Activated B cell treated with CpG ODN at 0.5 μM for 24 hours (primary cell): Measurements from ENCODE around the gene GRIA1. TPM values are rescaled to one million over a fixed set of nuclear protein-coding genes. Genes with fewer than 3 reads are reported as not detected.

ENCODE experiments used
- ATAC-seq: fragments of 200-7000 bp; cut with Tn5 transposase; one replicate; pipeline ENCODE4 v1.10.0; 2021; ENCODE audit warnings: low read depth, mild to moderate bottlenecking, moderate library complexity
- CTCF ChIA-PET: fragments of 350-600 bp; sonication (Branson Sonifier 250); formaldehyde crosslinking; loops from one replicate; lab custom pipeline; 2021; ENCODE audit warnings: antibody characterized with exemption; lab: Charles Lee
- POLR2A ChIA-PET: fragments of 350-600 bp; sonication (Branson Sonifier 250); formaldehyde crosslinking; loops from one replicate; lab custom pipeline; 2021; ENCODE audit warnings: antibody characterized with exemption; lab: Charles Lee
- DNase-seq: peaks from one replicate; pipeline ENCODE4 v3.0.0; 2022
- H3K27ac Mint-ChIP-seq: one replicate; pipeline ENCODE4 v1.8.0; 2020; ENCODE audit warnings: mixed read lengths
- H3K27me3 Mint-ChIP-seq: one replicate; pipeline ENCODE4 v1.8.0; 2021; ENCODE audit warnings: mixed read lengths
- H3K36me3 Mint-ChIP-seq: one replicate; pipeline ENCODE4 v1.8.0; 2021; ENCODE audit warnings: low read depth, mixed read lengths
- H3K4me1 Mint-ChIP-seq: one replicate; pipeline ENCODE4 v1.8.0; 2021; ENCODE audit warnings: mixed read lengths
- H3K4me3 Mint-ChIP-seq: one replicate; pipeline ENCODE4 v1.8.0; 2020; ENCODE audit warnings: mild to moderate bottlenecking, mixed read lengths
- H3K9me3 Mint-ChIP-seq: one replicate; pipeline ENCODE4 v1.8.0; 2020; ENCODE audit warnings: mixed read lengths
- CTCF ChIP-seq: fragments of 200-600 bp; IDR thresholded peaks from one replicate; pipeline ENCODE4 v1.8.0; 2022; ENCODE audit warnings: antibody characterized with exemption, mild to moderate bottlenecking
- intact Hi-C: fragments of 100-400 bp; cut with micrococcal nuclease; formaldehyde crosslinking; loops from one replicate; pipeline ENCODE4 v1.15.1; 2024
- total RNA-seq: library from RNA; stranded (reverse); gene quantifications from 2 replicates; pipeline ENCODE4 v1.2.3, GENCODE V29; 2022

Gene GRIA1
- total RNA-seq, result not detected in 2 replicates

DNA sequence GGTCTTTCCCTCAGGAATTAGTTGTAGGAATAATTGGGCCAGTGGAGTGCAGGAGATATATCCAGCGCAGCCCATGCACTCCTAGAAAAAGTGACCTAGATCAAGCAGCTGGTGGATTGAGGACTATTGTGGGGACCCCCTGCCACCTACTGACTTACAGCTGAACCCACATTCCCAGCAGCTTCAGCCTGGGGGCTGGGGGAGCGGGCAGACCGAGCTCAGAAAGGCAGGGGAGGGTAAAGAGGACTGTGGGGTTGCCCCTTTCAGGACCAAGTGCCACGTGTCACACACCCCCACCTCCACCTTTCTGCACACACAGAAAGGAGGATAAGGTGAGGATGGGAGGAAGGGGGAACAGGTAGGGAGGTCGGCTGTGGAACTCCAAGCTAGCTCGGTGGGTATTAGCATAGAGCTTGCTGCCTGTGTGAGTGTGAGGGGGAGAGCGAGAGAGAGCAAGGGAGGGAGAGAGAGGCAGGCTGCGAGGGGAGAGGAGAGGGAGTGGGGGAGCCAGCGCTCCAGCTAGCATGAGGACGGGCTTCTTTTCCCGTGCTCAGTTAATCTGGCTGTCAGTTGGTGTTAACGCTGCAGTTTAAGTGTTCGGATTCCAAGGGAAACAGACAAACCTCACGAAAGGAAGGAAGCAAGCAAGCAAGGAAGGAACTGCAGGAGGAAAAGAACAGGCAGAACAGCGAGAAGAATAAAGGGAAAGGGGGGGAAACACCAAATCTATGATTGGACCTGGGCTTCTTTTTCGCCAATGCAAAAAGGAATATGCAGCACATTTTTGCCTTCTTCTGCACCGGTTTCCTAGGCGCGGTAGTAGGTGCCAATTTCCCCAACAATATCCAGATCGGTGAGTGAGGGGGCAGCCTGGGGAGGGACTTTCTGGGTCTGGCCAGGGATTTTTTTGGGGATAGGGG is at the start of gene GRIA1:
Gene GRIA1, plus strand, starts transcription at position 553 of the 920 bp plus-strand sequence.
- POLR2A ChIA-PET, result interaction anchor here (0.7 kb wide), 1 partner anchor 75 kb away, joined by 4 read pairs; no protein-coding TSS in a partner anchor
- DNase-seq (no peak), ATAC-seq (no peak)
- Mint-ChIP-seq H3K4me3 (no peak within 1 kb of the TSS), H3K27ac (no peak within 1 kb of the TSS), H3K4me1 (no peaks in the 10 kb centered on the region), H3K9me3 (no peaks in the 10 kb centered on the region), H3K27me3 (peaks cover 15% of the 10 kb centered on the region), H3K36me3 (no peaks in the 10 kb centered on the region)
- intact Hi-C loops, result no loop called here
- CTCF ChIA-PET, result no interaction called here
- TF ChIP-seq CTCF, result no peak

- no peak for TF ChIP-seq CTCF
Measured at GRCh38 chr5:153445875-153446579, 44.4 kb upstream of the GRIA1 start.

GRCh38 chr5:153447534-153447933 is 42.9 kb upstream of the GRIA1 start:
- H3K4me1 Mint-ChIP-seq, result no peaks in the 10 kb centered on the region
- H3K27me3 Mint-ChIP-seq, result no peaks in the 10 kb centered on the region
- ChIA-PET POLR2A (no interaction called here), CTCF (no interaction called here)
- H3K27ac Mint-ChIP-seq, result no peak overlapping the region
- no peak overlapping the region for H3K4me3 Mint-ChIP-seq
- intact Hi-C loops, result no loop called here
- no peak for TF ChIP-seq CTCF
- no peaks in the 10 kb centered on the region for H3K9me3 Mint-ChIP-seq
- no peak for DNase-seq
- no peaks in the 10 kb centered on the region for H3K36me3 Mint-ChIP-seq
- ATAC-seq, result no peak

More at GRCh38 chr5:153445875-153446579, 44.4 kb upstream of the GRIA1 start:
- ChIA-PET CTCF (no interaction called here), POLR2A (no interaction called here)
- no peaks in the 10 kb centered on the region for H3K9me3 Mint-ChIP-seq
- DNase-seq (no peak), ATAC-seq (no peak)
- no peak overlapping the region for H3K27ac Mint-ChIP-seq
- no peak overlapping the region for H3K4me3 Mint-ChIP-seq
- intact Hi-C loops, result no loop called here
- no peaks in the 10 kb centered on the region for H3K27me3 Mint-ChIP-seq
- H3K4me1 Mint-ChIP-seq, result no peaks in the 10 kb centered on the region
- no peaks in the 10 kb centered on the region for H3K36me3 Mint-ChIP-seq

DNA sequence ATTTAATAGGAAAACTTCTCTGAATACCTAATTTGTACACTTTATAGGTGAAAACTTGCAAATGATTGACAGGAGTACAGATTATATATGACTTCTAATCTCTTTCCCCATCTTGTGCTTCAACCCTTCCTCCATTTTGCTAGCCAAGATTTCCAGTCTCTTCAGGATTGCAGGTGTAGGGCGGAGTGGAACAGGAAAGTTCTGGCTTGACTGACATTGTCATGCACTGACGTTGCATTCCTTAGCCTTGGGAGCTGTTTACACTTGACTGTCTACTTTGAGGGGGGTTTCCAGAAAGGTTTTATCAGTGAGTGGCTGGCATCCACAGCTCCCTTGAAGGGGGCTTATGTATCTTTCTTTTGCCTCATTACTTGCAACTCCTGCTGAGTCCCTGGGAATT is 34.1 kb upstream of the GRIA1 start:
- ChIA-PET CTCF (no interaction called here), POLR2A (no interaction called here)
- no peak for TF ChIP-seq CTCF
- Mint-ChIP-seq H3K36me3 (no peaks in the 10 kb centered on the region), H3K4me3 (no peak overlapping the region), H3K4me1 (no peaks in the 10 kb centered on the region), H3K9me3 (peaks cover 2% of the 10 kb centered on the region), H3K27ac (no peak overlapping the region), H3K27me3 (no peaks in the 10 kb centered on the region)
- ATAC-seq, result no peak
- intact Hi-C loops, result no loop called here
- DNase-seq, result no peak

DNA sequence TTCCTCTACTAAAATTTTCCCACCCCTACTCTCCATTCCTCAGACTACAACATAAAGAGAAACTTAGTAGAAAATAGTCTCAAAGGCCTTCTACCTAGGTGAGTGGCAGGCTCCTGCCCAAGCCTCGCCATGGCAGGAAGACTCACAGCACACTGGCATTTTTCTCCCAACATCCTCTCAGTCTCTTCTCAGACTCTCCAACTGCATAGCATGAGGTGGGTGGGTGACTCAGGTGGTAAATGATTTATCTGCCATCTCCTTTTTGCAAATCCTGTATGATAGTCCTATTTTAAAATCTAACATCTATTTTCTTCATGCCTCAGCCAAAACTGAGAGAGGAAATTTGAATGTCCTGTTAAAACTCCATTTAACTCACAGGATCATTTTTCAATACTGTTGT is 33.5 kb upstream of the GRIA1 start:
- no peak for DNase-seq
- ChIA-PET POLR2A (no interaction called here), CTCF (no interaction called here)
- Mint-ChIP-seq H3K9me3 (peaks cover 2% of the 10 kb centered on the region), H3K27me3 (no peaks in the 10 kb centered on the region), H3K4me3 (no peak overlapping the region), H3K4me1 (no peaks in the 10 kb centered on the region), H3K27ac (no peak overlapping the region), H3K36me3 (no peaks in the 10 kb centered on the region)
- intact Hi-C loops, result no loop called here
- no peak for ATAC-seq
- no peak for TF ChIP-seq CTCF
